Suprapubic skin (tissue), 3 donors: Measurements from ENCODE around the gene DES.

Source experiments
- POLR2A ChIP-seq, 2 donors: fragments of 450-650 bp; IDR thresholded peaks; one replicate each; pipeline ENCODE4 v1.6.1; 2017; ENCODE audit warnings: antibody characterized with exemption in 2 of 2, mild to moderate bottlenecking in 2 of 2, moderate library complexity in 2 of 2
- TF ChIP-seq, protein P1 (sequence below), 2 donors: fragments of 200-600 bp in 1 of 2; fragments of 450-650 bp in 1 of 2; sonication (generic) in 1 of 2; IDR thresholded peaks; one replicate each; pipeline ENCODE4 v1.5.1; 2016 to 2019; ENCODE audit warnings: antibody characterized with exemption in 2 of 2, mild to moderate bottlenecking in 1 of 2, moderate library complexity in 1 of 2

DNA sequence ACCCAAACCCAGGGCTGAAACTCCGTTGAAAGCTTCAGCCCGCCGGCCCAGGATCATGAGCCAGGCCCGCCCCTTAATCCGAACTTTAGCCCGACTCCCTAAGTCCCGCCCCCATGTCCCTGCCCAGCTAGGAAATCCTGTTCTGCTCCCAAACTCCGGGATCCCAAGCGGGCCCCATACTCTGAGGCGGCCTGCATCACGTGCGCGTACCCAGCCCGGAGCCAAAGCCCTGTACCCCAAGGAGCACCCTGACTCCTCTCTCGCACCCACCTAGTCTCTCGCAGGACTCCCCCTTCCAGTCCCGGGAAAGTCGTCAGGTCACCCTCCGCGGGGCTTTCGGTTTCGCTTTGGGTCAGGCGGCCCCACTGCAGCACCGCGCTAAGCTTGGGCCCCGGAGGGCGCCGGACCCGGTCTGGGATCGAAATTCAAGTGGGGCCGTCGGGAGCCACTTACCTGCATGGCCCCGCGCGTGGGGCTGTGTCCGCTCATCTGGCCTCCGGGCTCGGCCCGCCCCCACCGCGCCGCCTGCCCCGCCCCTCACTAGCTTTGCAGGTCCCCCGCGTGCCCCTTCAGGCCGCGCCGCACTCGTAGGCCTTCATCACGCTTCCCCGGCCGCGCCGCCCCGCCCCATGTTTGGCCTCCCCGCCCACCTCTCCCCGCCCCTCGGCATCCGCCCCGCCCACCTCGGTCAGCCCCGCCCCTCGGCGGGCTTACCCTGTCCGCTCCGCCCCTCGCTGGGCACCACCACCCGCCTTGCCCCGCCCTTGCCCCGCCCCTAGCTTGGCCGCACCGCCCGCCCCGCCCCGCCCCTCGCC, 30.7 kb upstream of the DES start, which contains the start of gene DNPEP:
- TF ChIP-seq, protein P1, sequence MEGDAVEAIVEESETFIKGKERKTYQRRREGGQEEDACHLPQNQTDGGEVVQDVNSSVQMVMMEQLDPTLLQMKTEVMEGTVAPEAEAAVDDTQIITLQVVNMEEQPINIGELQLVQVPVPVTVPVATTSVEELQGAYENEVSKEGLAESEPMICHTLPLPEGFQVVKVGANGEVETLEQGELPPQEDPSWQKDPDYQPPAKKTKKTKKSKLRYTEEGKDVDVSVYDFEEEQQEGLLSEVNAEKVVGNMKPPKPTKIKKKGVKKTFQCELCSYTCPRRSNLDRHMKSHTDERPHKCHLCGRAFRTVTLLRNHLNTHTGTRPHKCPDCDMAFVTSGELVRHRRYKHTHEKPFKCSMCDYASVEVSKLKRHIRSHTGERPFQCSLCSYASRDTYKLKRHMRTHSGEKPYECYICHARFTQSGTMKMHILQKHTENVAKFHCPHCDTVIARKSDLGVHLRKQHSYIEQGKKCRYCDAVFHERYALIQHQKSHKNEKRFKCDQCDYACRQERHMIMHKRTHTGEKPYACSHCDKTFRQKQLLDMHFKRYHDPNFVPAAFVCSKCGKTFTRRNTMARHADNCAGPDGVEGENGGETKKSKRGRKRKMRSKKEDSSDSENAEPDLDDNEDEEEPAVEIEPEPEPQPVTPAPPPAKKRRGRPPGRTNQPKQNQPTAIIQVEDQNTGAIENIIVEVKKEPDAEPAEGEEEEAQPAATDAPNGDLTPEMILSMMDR (IDR thresholded peaks at IDR 0.05), result no peak
- TF ChIP-seq POLR2A (IDR thresholded peaks at IDR 0.05), result peak in 1 of 2 donors; percentile 24
